GM18508 (cell line): Measurements from ENCODE around the gene ZDHHC24.

Source experiments
- ATAC-seq: cut with Tn5 transposase; IDR thresholded peaks from one replicate; pipeline ENCODE4 v1.9.1; 2021; ENCODE audit warnings: moderate number of reproducible peaks; ENCODE audit not compliant: insufficient read depth, unreplicated experiment

Gene ZDHHC24

DNA sequence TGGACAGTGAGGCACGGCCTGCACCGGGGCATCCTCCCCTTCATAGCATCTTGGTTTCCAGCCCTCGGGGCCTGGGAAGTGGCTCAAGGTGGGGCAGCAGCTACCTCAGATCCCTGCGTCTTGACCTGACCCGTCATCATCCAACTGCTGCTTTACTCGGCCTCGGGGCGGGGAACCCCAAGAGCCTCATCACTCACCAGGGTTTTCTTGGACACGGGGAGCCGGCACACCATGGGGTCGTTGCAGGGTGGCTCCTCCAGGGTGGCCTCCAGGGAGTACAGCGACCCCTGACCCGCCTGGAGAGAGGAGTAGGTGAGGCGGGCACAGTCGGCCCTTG lies 21.9 kb upstream of the ZDHHC24 start:
- no peak for ATAC-seq

DNA sequence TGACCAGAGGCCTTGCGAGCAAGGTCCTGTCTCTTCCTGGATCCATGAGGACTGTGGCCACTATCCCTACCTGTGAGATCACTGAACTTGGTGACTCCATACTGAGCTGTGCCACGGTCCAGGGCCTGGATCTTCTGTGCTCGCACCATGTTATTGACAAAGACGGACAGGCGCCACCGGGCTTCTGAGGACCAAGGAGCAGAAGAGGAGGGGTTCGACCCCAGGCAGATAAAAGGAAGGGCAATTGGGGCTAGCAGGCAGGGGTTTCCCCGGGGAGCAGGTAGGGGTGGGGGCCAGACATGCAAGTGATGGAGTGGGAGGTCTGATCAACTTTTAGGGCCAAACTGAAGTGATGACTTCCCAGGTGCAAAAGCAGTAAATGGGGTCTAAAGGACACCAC lies 20.4 kb upstream of the ZDHHC24 start:
- ATAC-seq: no peak

DNA sequence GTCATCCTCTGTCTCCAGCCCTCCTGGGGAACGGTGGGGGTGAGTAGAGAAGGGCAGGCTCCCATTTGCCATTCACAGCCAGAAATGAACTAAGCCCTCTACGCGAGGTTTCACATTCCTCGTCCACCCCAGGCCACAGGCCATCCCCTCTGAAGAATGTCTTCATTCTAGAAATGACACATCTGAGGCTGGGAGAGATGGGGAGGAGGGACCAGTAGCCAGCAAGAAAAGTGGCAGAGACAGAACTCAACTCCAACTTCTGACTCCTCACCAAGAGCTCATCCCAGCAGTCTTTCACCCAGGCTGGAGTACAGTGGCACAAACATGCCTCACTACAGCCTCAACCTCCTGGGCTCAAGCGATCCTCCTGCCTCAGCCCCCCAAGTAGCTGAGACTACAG lies 19.1 kb upstream of the ZDHHC24 start:
- no peak for ATAC-seq

DNA sequence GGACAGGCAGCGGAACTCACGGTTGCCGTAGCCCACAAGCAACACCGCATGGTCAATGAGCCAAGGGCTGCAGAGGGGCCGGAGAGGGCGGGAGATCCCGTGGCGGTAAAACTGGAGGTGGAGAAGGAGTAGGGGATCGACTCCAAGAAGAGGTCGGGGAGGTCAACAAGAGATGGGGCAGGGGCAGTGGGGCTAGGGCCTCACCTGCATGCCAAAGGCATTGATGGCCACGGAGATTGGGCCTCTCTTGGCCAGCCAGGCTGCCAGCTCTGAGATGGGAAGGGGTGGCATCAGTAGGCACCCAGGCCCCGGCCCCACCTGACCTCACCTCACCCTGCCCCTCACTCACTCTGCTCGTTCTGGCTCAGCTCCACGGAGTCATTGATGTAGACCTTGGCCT lies 18.7 kb upstream of the ZDHHC24 start:
- ATAC-seq: no peak

DNA sequence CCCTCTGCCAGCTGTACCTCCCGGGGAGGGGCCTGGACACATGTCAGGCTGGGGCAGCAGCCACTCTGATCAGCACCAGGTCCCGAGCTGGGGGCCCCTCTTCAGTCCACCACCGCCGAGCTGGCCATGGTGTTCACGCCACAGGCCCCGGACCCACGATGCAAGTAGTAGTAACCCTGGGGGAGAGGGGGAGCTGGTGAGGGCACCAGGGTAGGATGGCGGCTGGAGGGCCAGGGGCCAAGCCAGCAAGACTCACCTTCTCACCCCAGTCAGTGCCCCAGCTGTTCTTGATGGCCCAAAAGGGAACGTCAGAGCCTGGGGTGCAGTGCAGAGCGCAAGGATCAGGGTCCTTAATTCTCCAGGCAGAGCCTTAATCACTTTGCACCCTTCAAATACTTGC lies 18.0 kb upstream of the ZDHHC24 start:
- no peak for ATAC-seq

DNA sequence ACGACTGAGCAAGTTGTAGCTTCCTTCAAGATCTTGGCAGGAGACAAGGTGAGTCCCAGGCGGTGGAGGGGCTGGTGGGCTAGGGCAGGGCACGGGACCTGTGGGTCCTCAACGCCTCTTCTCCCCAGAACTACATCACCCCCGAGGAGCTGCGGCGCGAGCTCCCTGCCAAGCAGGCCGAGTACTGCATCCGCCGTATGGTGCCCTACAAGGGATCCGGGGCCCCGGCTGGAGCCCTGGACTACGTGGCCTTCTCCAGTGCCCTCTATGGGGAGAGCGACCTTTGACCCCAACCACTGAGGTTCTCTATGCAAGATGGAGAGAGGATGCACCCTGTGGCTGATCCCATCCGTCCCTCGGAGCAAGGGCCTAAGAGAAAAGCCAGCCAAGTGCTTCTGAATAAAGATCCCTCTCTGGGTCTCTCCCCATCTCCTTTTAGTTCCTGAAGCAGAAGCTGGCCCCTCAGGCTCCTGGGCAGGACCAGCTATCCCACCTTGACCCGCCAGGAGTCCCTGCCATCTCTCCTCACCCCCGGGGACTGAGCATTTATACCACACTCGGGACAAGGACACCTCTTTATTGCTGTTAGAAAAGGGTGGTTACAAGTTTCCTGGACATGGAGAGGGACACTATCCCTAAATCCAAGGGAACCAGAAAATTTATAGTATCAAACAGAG lies 17.2 kb upstream of the ZDHHC24 start:
- ATAC-seq: no peak

DNA sequence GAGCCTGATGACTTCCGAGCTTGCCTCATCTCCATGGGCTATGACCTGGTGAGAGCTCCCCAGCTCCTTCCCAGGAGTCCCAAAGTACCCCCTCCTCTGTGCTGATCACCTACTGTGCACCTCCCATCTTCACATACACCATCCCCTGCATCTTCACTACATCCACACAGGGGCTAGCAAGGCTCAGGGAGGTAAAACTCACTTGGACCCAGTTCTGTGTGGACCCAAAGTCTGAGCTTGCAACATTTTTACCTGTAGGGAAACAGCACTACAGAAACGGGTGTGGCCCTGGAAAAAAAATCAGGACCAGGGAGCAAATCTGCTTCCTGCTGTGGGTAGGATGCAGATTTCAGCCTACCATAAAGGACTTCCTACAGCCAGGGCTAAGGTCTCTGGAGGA lies 16.4 kb upstream of the ZDHHC24 start:
- ATAC-seq: no peak

DNA sequence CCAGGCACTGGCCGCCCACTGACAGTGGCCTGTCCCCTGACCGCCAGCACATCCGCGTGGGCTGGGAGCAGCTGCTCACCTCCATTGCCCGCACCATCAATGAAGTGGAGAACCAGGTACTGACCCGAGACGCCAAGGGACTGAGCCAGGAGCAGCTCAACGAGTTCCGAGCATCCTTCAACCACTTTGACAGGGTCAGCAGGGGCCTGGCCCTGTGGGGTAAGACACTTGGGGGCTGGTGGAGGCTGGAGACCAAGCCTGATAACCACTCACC lies 16.1 kb upstream of the ZDHHC24 start:
- no peak for ATAC-seq

DNA sequence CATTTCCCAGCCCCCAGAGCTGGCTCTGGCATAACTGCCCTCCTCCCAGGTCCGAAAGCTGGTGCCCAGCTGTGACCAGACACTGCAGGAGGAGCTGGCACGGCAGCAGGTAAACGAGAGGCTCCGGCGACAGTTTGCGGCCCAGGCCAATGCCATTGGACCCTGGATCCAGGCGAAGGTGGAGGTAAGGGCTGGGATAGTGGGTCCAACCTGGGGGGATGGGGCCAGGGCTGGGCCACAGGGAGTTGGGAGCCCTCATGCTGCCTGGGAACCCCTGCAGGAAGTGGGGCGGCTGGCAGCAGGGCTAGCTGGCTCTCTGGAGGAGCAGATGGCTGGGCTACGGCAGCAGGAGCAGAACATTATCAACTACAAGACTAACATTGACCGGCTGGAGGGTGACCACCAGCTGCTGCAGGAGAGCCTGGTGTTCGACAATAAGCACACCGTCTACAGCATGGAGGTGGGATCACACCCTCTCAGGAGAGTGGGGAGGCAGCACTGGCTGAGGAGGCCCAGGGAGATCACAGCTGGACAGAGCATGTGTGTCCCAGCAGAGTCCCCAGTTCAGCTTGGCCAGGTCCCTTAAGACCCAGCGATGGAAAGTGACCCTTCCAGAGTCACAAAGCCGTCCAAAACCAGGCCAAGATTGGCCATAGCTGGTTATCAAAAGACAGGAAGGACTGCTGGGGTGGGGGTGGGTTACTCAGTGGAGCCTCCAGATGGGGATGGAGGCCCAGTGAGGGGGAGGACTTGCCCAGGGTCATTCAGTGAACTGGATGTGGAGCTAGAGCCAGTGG lies 15.5 kb upstream of the ZDHHC24 start:
- no peak for ATAC-seq

DNA sequence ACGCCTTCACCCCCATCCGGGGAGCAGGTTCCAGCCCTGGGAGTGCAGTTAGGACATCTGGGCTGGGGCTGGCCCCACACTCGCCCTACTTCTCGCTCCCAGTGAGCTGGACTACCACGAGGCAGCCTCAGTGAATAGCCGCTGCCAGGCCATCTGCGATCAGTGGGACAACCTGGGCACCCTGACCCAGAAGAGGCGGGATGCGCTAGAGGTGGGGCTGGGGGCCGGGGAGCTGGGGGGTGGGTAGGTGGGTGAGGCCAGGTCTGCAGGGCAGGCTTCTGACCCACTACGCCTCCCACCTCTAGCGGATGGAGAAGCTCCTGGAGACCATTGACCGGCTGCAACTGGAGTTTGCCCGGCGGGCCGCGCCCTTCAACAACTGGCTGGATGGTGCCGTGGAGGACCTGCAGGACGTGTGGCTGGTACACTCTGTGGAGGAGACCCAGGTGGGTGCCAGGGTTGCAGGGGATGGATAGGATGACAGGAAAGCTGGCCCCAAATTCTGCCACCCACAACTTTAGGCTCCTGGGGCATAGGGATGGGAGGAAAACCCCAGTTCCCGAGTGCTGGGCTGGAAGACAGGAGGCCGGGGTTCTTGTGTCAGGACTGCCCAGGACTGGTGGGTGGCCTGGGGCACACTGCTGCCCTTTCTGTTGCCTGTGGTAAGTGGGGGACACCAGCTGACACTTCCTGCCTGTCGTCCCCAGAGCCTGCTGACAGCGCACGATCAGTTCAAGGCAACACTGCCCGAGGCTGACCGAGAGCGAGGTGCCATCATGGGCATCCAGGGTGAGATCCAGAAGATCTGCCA lies 14.2 kb upstream of the ZDHHC24 start:
- ATAC-seq: no peak

DNA sequence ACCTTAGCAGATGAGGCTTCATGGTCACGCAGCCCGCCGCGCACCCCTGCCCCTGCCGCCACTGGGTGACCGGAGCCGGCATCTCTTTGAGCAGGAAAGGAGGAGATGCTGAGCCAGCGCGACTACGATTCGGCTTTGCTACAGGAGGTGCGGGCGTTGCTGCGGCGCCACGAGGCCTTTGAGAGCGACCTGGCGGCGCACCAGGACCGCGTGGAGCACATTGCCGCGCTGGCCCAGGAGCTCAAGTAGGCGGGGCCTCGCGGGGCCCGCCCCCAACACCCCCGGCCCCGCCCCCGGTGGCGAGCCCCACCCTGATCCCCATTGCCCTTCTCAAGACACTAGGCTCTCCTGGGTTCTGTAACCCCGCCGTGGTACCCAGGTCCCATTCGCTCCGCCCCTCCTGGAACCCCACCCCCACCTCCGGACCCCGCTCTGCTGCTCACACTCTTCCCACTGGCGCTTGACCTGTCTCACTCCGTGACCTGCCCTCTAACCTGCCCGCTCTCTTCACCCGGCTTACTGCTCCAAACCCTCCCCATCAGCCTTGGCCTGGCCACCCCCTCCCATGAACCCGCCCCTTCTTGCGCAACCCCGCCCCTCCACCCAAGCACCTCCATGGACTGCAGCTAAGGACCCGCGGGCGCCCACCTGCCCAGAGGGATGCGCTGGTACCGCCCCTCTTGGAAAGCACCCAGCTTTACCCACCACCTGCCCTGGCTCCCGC lies 13.5 kb upstream of the ZDHHC24 start:
- ATAC-seq: no peak

DNA sequence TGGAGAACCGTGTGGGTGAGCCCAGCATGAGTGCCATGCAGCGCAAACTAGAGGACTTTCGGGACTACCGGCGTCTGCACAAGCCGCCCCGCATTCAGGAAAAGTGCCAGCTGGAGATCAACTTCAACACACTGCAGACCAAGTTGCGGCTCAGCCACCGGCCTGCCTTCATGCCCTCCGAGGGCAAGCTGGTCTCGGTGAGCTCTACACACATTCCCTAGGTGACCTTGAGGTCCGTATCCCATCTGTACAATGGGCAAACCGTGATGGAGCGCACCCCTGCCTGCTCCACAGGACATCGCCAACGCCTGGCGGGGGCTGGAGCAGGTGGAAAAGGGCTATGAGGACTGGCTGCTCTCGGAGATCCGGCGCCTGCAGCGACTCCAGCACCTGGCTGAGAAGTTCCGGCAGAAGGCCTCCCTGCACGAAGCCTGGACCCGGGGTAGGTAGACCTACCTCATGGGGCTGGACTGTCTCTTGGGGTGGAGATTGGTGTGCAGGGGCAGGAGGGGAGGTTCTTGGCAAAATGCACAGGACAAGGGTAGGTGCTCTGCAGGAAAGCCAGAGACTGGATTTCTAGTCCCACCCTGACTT lies 12.0 kb upstream of the ZDHHC24 start:
- no peak for ATAC-seq

DNA sequence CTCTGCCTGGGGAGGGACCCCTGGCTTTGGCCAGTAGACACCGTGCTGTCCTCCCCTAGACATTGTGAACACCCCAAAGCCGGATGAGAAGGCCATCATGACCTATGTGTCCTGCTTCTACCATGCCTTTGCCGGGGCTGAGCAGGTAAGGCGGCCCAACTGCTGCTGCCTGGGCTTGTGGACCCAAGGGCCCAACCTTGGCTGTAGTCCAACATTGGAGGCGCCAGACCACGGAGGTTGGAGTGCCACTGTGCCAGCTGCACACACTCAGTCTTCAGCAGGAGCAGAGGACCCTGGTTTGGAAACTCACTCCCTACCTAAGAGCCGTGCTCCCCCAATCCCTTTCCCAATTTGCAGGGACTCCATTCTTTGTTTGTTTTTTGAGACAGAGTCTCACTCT lies 10.2 kb upstream of the ZDHHC24 start:
- no peak for ATAC-seq

DNA sequence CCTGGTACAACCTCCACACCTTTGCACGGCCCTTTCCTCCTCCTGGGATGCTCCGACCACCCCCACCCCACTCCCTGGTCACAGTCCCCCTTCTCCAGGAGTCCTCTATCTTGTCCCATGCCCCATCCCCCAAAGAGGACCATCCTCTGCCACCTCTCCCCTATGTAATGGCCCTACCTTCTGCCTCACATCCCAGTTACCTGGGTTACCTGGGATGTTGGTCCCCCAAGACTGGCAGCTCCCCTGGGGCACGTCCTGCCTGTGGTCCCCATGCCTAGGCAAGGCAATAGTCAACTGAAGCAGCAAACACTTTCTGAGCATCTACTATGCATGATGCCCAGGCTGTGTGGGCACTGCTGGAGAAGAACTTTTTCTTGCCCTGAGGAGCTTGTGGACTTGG lies 9.6 kb upstream of the ZDHHC24 start:
- no peak for ATAC-seq

DNA sequence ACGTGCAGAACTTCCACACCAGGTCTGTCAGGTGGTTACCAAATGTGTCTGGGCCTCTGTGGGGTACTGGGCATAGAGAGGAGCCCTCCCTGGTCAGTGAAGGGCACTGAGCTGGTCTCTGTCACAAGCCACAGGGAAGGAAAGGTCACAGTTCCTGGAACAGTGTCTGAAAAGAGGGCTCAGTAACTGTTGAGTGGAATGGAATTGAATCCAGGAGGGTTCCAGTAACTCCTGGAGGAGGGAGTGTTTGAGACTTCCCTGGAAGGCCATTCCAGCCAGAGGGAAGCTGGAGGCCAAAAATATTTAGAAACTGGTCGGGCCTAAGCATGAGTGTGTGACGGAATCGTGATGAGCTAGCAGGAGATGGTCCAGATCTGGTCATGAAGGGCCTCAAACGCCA lies 8.8 kb upstream of the ZDHHC24 start:
- ATAC-seq: no peak

DNA sequence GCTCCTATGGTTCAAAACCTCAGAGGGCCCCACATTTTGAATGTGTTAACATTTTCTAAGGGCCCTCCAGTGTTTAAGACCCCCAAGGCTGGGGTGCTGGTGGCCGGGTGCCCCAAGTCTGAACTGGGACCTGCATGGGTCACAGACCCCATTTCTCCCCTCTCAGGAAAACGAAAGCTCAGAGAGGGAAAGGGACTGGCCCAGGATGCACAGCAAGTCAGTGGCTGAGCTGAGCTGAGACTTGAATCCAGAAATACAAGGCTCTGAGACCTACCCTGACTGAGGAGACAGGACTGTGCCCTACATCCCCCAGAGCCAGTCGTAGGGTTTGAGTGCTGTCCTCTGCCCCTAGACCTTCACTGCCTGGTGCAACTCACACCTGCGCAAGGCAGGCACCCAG lies 5.0 kb upstream of the ZDHHC24 start:
- no peak for ATAC-seq

DNA sequence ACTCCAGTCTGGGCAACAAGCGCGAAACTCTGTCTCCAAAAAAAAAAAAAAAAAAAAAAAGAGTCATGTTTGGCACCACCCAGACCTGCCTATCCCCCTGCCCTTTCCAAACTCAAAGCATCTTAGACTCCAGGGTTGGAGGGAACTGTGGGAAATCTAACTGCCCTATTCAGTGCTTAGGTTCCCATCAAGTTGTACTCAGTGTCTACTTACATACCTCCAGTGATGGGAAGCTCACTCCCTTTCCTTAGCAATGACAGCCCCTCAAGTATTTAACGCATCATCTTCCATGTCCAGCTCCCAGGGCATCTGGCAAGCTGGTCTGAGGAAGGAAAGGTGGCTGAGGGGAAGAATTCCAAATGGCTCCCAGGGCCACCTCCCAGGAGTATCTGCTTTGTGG lies 3.8 kb upstream of the ZDHHC24 start:
- ATAC-seq: no peak

DNA sequence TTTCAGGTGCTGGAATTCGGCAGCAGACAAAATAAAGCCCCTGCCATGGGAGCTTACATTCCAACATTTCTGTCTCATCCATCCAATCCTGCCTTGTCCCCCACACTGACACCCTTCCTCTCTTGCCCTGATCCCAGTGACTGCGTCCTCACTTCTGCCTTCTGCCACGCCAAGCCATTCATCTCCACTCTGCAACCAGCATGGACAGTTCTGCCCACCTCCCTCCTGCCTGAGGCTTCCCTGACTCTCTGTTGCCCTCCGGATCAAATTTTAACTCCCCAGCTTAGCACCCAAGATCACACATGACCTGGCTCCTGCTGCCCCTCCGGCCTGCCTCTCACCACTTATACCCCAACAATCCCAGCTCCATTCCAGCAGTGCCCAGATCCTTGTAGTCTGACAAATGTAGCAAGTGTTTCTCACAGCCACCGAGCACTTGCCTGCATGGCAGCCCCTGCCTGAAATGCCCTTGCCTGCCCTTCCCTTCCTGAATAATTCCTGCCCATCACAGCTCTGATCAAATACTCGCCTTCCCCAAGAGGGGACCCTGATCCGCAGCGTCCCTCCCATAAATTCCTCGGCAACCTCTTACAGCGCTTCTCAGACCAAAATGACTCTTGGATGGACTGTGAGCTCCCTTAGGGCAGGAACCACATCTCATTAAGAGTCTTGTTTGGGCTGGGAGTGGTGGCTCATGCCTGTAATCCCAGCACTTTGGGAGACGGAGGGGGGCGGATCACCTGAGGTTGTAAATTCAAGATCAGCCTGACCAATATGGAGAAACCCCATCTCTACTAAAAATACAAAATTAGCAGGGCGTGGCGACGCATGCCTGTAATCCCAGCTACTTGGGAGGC lies 3.2 kb upstream of the ZDHHC24 start:
- ATAC-seq: no peak

DNA sequence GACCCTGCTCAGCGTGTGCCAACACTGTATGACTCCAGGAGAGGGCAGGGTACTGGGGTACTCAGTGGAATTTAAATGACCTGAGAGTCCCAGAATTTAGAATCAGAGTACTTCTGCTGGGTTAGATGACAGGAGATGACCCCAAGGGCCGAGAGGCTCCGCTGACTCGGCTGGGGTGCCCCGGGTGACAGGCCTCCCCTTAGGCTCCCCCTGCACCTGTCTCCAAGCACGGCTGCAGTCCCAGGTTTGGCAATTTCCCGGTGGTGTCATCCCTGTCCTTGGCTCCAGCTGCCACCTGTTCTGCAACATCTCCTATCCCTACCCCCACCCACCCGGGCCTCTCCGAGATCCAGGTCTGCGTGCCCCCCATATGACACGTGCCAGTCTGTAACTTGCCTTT lies 2.2 kb upstream of the ZDHHC24 start:
- no peak for ATAC-seq

DNA sequence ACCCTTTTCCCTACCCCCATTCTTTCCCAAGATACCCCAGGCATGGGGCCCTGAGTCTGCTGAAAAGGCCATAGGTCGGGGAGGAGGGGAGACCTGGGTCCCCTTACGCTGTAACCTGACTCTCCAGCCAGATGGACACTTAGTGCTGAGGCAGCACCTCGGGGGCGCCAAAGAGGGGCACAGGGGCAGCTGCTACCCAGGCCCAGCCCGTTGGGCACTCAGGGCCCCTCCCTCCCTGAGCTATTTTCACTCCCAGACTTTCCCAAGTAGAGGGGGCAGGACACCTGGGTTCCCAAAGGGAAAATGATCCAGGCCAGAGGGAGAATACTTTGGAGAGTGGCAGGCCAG lies 1.8 kb upstream of the ZDHHC24 start:
- ATAC-seq: no peak
